HG02678 (cell line): Measurements from ENCODE around the gene IL34.

Experiments
- ATAC-seq: cut with Tn5 transposase; IDR thresholded peaks from one replicate; pipeline ENCODE4 v1.9.1; 2021; ENCODE audit warnings: mild to moderate bottlenecking, moderate library complexity; ENCODE audit not compliant: unreplicated experiment

IL34 gene

GRCh38 chr16:70676675-70677498 is 30.5 kb downstream of the IL34 start:
- no peak for ATAC-seq

- ATAC-seq: no peak
Observed at GRCh38 chr16:70677499-70678120, 31.3 kb downstream of the IL34 start.

- ATAC-seq: no peak
Observed at GRCh38 chr16:70678121-70678897, 31.9 kb downstream of the IL34 start.

- no peak for ATAC-seq
Observed at GRCh38 chr16:70678898-70679670, 32.7 kb downstream of the IL34 start.

- ATAC-seq: no peak
Observed at GRCh38 chr16:70679671-70680494, 33.5 kb downstream of the IL34 start.

GRCh38 chr16:70680495-70681381 is 34.4 kb downstream of the IL34 start:
- no peak for ATAC-seq

GRCh38 chr16:70681382-70682238 is 35.3 kb downstream of the IL34 start:
- ATAC-seq: no peak

- ATAC-seq: no peak
Observed at GRCh38 chr16:70682239-70683145, 36.1 kb downstream of the IL34 start.

- no peak for ATAC-seq
Observed at GRCh38 chr16:70683146-70683944, 37.0 kb downstream of the IL34 start.

- ATAC-seq: no peak
Observed at GRCh38 chr16:70684146-70685060, 38.0 kb downstream of the IL34 start.

GRCh38 chr16:70685061-70685937 is 38.9 kb downstream of the IL34 start:
- no peak for ATAC-seq

- ATAC-seq: no peak
Observed at GRCh38 chr16:70685938-70686375, 39.6 kb downstream of the IL34 start, which contains the start of gene MTSS2. Gene MTSS2, minus strand, starts transcription at chr16:70686053. Its CDS starts 262 bp downstream, at chr16:70685791.

GRCh38 chr16:70686376-70687101 is 40.2 kb downstream of the IL34 start:
- ATAC-seq: no peak
